ENCODE data around the gene ATXN10. TPM values are rescaled to one million over a fixed set of nuclear protein-coding genes. Genes with fewer than 3 reads are reported as not detected.

Gene ATXN10
- total RNA-seq, 1 experiment from 2014 or later = 122 TPM

- DNase-seq (ENCODE audit: low read depth) = no peak
Observed at GRCh38 chr22:45857519-45857918, 185.9 kb downstream of the ATXN10 start.

- no peak for DNase-seq (ENCODE audit: low read depth)
Observed at GRCh38 chr22:45859231-45860161, 187.9 kb downstream of the ATXN10 start.

- DNase-seq (ENCODE audit: low read depth) = no peak
Observed at GRCh38 chr22:45860201-45860600, 188.6 kb downstream of the ATXN10 start.

- DNase-seq (ENCODE audit: low read depth) = no peak
Observed at GRCh38 chr22:45861259-45861658, 189.6 kb downstream of the ATXN10 start.

GRCh38 chr22:45863981-45864751, 192.5 kb downstream of the ATXN10 start:
- DNase-seq (ENCODE audit: low read depth) = peak; percentile 80

GRCh38 chr22:45864959-45865476, 193.4 kb downstream of the ATXN10 start:
- no peak for DNase-seq (ENCODE audit: low read depth)

- peak; percentile 27 for DNase-seq (ENCODE audit: low read depth)
Observed at GRCh38 chr22:45865561-45866125, 194.0 kb downstream of the ATXN10 start.

GRCh38 chr22:45866126-45866645, 194.6 kb downstream of the ATXN10 start:
- DNase-seq (ENCODE audit: low read depth) = no peak

GRCh38 chr22:45866646-45867117, 195.0 kb downstream of the ATXN10 start:
- no peak for DNase-seq (ENCODE audit: low read depth)

GRCh38 chr22:45867118-45867905, 195.7 kb downstream of the ATXN10 start:
- DNase-seq (ENCODE audit: low read depth) = no peak

- no peak for DNase-seq (ENCODE audit: low read depth)
Observed at GRCh38 chr22:45867906-45868555, 196.4 kb downstream of the ATXN10 start.

- no peak for DNase-seq (ENCODE audit: low read depth)
Observed at GRCh38 chr22:45868571-45869339, 197.1 kb downstream of the ATXN10 start.

- no peak for DNase-seq (ENCODE audit: low read depth)
Observed at GRCh38 chr22:45869340-45869847, 197.8 kb downstream of the ATXN10 start.

- DNase-seq (ENCODE audit: low read depth) = no peak
Observed at GRCh38 chr22:45870011-45870410, 198.4 kb downstream of the ATXN10 start.

- DNase-seq (ENCODE audit: low read depth) = no peak
Observed at GRCh38 chr22:45871721-45872120, 200.1 kb downstream of the ATXN10 start.

- DNase-seq (ENCODE audit: low read depth) = no peak
Observed at GRCh38 chr22:45872659-45873263, 201.1 kb downstream of the ATXN10 start.

GRCh38 chr22:45876136-45877035, 204.8 kb downstream of the ATXN10 start:
- no peak for DNase-seq (ENCODE audit: low read depth)

GRCh38 chr22:45877036-45877380, 205.4 kb downstream of the ATXN10 start:
- no peak for DNase-seq (ENCODE audit: low read depth)
